ENCODE measurements around the gene GABARAP. TPM values are rescaled to one million over a fixed set of nuclear protein-coding genes. Genes with fewer than 3 reads are reported as not detected.

Gene GABARAP
- total RNA-seq, 2 donors from 2014 or later = 264 to 317 TPM

- Mint-ChIP-seq H3K4me3 (no peak overlapping the region), H3K27ac (no peak overlapping the region), H3K36me3 (ENCODE audit: low read depth) (peaks cover 59% of the 10 kb centered on the region), H3K9me3 (no peaks in the 10 kb centered on the region), H3K27me3 (ENCODE audit: insufficient read depth) (no peaks in the 10 kb centered on the region), H3K4me1 (peaks cover 14% of the 10 kb centered on the region)
- no peaks in the 10 kb centered on the region for H3K27me3 ChIP-seq (ENCODE audit: control insufficient read depth, insufficient read depth, low read length, poor library complexity, severe bottlenecking)
- H3K9ac ChIP-seq (ENCODE audit: extremely low read depth, low read length, poor library complexity, severe bottlenecking) = no peak overlapping the region
- no peak overlapping the region for H3K4me3 ChIP-seq (ENCODE audit: low read length)
- H3K36me3 ChIP-seq (ENCODE audit: control insufficient read depth, insufficient read depth, low read length) = peaks cover 55% of the 10 kb centered on the region
- H3K9me3 ChIP-seq (ENCODE audit: control insufficient read depth, low read length) = no peaks in the 10 kb centered on the region
- no peak overlapping the region for H3K27ac ChIP-seq (ENCODE audit: low read depth, low read length)
- no peak for TF ChIP-seq CTCF (conservative IDR thresholded peaks at IDR 0.05)
- H3K4me1 ChIP-seq (ENCODE audit: control insufficient read depth, insufficient read depth, low read length) = peaks cover 3% of the 10 kb centered on the region
- 96 to 97% methylated on average over 7 to 19 of the region's 19 CpGs for WGBS, 2 experiments (ENCODE audit: insufficient coverage in 1 of 2, insufficient read length in 1 of 2)
- DNase-seq = no peak
Observed at GRCh38 chr17:7229504-7229903, 12.7 kb downstream of the GABARAP start.

- no peak for DNase-seq
- Histone ChIP-seq H3K4me1 (ENCODE audit: control insufficient read depth, insufficient read depth, low read length) (peaks cover 3% of the 10 kb centered on the region), H3K27me3 (ENCODE audit: control insufficient read depth, insufficient read depth, low read length, poor library complexity, severe bottlenecking) (no peaks in the 10 kb centered on the region), H3K27ac (ENCODE audit: low read depth, low read length) (no peak overlapping the region), H3K4me3 (ENCODE audit: low read length) (no peak overlapping the region), H3K36me3 (ENCODE audit: control insufficient read depth, insufficient read depth, low read length) (peaks cover 59% of the 10 kb centered on the region), H3K9ac (ENCODE audit: extremely low read depth, low read length, poor library complexity, severe bottlenecking) (no peak overlapping the region), H3K9me3 (ENCODE audit: control insufficient read depth, low read length) (no peaks in the 10 kb centered on the region)
- Mint-ChIP-seq H3K36me3 (ENCODE audit: low read depth) (peaks cover 63% of the 10 kb centered on the region), H3K4me1 (peaks cover 12% of the 10 kb centered on the region), H3K27me3 (ENCODE audit: insufficient read depth) (no peaks in the 10 kb centered on the region), H3K9me3 (no peaks in the 10 kb centered on the region), H3K27ac (no peak overlapping the region), H3K4me3 (no peak overlapping the region)
- 95% methylated on average over 11 to 14 of the region's 14 CpGs for WGBS, 2 experiments (ENCODE audit: insufficient coverage in 1 of 2, insufficient read length in 1 of 2)
- no peak for TF ChIP-seq CTCF (conservative IDR thresholded peaks at IDR 0.05)
Observed at GRCh38 chr17:7228920-7229319, 13.3 kb downstream of the GABARAP start.

DNA sequence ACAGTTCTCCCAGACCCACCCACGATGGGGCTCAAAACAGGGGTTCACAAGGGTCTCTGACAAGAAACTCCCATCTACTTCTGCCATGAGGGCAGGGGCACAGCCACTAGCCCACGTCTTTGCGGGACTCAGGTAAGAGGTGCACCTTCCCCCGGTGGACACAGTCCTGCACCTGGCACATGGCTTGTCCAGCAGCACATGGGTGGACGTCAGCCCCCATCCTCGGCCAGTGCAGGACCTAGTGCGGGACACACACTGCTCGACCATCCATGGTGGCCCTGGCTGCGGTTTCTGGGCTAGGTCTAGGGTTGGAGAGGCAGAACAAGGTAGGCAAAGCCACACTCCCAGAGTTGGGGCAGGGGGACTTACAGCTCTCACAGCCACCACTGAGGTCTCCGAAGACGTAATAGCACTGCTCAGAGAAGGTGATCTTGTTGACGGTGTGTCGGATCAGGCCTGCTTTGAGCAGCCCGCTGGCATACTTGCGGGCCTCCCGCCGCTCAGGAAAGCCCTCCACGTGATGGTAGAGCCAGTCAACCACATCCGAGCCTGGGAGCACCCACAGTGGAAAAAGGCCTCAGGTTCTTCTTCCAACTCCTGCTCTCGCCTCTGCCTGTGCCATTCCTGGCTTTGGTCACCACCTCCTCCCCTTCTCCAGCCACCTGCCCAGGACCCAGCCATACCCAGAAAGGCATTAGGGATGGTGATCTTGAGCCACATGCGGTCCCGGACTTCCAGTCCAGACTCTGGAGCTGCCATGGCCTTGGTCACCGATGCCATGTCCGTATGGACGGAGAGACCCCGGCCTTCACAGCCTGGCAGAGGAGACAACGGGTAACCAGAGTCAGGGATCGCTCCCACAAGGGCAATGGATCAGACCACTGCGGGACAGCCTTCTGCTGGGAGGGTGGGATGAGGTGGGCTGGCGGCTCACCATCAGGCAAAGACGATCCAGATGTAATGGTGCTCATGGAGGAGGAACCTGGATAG, 15.2 kb downstream of the GABARAP start:
- H3K4me3 ChIP-seq (ENCODE audit: low read length) = no peak overlapping the region
- H3K27ac ChIP-seq (ENCODE audit: low read depth, low read length) = no peak overlapping the region
- H3K4me1 Mint-ChIP-seq = peaks cover 3% of the 10 kb centered on the region
- H3K9me3 Mint-ChIP-seq = no peaks in the 10 kb centered on the region
- no peak for TF ChIP-seq CTCF (conservative IDR thresholded peaks at IDR 0.05)
- no peak overlapping the region for H3K4me3 Mint-ChIP-seq
- peaks cover 76% of the 10 kb centered on the region for H3K36me3 Mint-ChIP-seq (ENCODE audit: low read depth)
- H3K27me3 ChIP-seq (ENCODE audit: control insufficient read depth, insufficient read depth, low read length, poor library complexity, severe bottlenecking) = no peaks in the 10 kb centered on the region
- no peaks in the 10 kb centered on the region for H3K27me3 Mint-ChIP-seq (ENCODE audit: insufficient read depth)
- WGBS, 2 experiments (ENCODE audit: insufficient coverage in 1 of 2, insufficient read length in 1 of 2) = 96% methylated on average over 26 to 31 of the region's 31 CpGs
- H3K9ac ChIP-seq (ENCODE audit: extremely low read depth, low read length, poor library complexity, severe bottlenecking) = no peak overlapping the region
- H3K9me3 ChIP-seq (ENCODE audit: control insufficient read depth, low read length) = no peaks in the 10 kb centered on the region
- peaks cover 3% of the 10 kb centered on the region for H3K4me1 ChIP-seq (ENCODE audit: control insufficient read depth, insufficient read depth, low read length)
- peaks cover 79% of the 10 kb centered on the region for H3K36me3 ChIP-seq (ENCODE audit: control insufficient read depth, insufficient read depth, low read length)
- DNase-seq = no peak
- H3K27ac Mint-ChIP-seq = no peak overlapping the region

Data from endodermal cell (in vitro differentiated cells).